ENCODE data around the gene GART. TPM values are rescaled to one million over a fixed set of nuclear protein-coding genes. Genes with fewer than 3 reads are reported as not detected.

Gene GART
- polyA plus RNA-seq, 2 donors = 10.6 to 27.1 TPM

GRCh38 chr21:33569991-33570390 is 28.1 kb upstream of the GART start:
- H3K36me3 ChIP-seq (ENCODE audit: control insufficient read depth in 2 of 2, insufficient read depth in 2 of 2, low read length in 1 of 2) = peaks cover 9 to 13% of the 10 kb centered on the region in 2 donors

GRCh38 chr21:33568448-33568847 is 26.5 kb upstream of the GART start:
- H3K36me3 ChIP-seq (ENCODE audit: control insufficient read depth in 2 of 2, insufficient read depth in 2 of 2, low read length in 1 of 2) = peaks cover 9 to 11% of the 10 kb centered on the region in 2 donors
- no peaks in the 10 kb centered on the region for H3K9me3 ChIP-seq (ENCODE audit: control insufficient read depth in 2 of 2, insufficient read depth in 1 of 2, low read depth in 1 of 2, low read length in 1 of 2)
- no peaks in the 10 kb centered on the region for H3K4me1 ChIP-seq (ENCODE audit: control insufficient read depth in 2 of 2, insufficient read depth in 2 of 2, low read length in 1 of 2)
- 81 to 84% methylated on average over 2 of the region's 2 CpGs for WGBS, 2 donors
- no peaks in the 10 kb centered on the region for H3K27me3 ChIP-seq (ENCODE audit: control insufficient read depth in 1 of 2, insufficient read depth in 2 of 2, low read length in 2 of 2)
- H3K4me3 ChIP-seq (ENCODE audit: low read depth in 1 of 2, low read length in 2 of 2) = no peak overlapping the region
- H3K27ac ChIP-seq (ENCODE audit: low read depth in 2 of 2, low read length in 1 of 2) = no peak overlapping the region

More at GRCh38 chr21:33569991-33570390, 28.1 kb upstream of the GART start:
- H3K27me3 ChIP-seq (ENCODE audit: control insufficient read depth in 1 of 2, insufficient read depth in 2 of 2, low read length in 2 of 2) = no peaks in the 10 kb centered on the region
- H3K27ac ChIP-seq (ENCODE audit: low read depth in 2 of 2, low read length in 1 of 2) = no peak overlapping the region
- no peaks in the 10 kb centered on the region for H3K4me1 ChIP-seq (ENCODE audit: control insufficient read depth in 2 of 2, insufficient read depth in 2 of 2, low read length in 1 of 2)
- no peaks in the 10 kb centered on the region for H3K9me3 ChIP-seq (ENCODE audit: control insufficient read depth in 2 of 2, insufficient read depth in 1 of 2, low read depth in 1 of 2, low read length in 1 of 2)
- WGBS, 2 donors = 88 to 94% methylated on average over 5 of the region's 5 CpGs
- no peak overlapping the region for H3K4me3 ChIP-seq (ENCODE audit: low read depth in 1 of 2, low read length in 2 of 2)

GRCh38 chr21:33567914-33568313 is 26.0 kb upstream of the GART start:
- Histone ChIP-seq H3K4me3 (ENCODE audit: low read depth in 1 of 2, low read length in 2 of 2) (no peak overlapping the region), H3K9me3 (ENCODE audit: control insufficient read depth in 2 of 2, insufficient read depth in 1 of 2, low read depth in 1 of 2, low read length in 1 of 2) (no peaks in the 10 kb centered on the region), H3K27me3 (ENCODE audit: control insufficient read depth in 1 of 2, insufficient read depth in 2 of 2, low read length in 2 of 2) (no peaks in the 10 kb centered on the region), H3K4me1 (ENCODE audit: control insufficient read depth in 2 of 2, insufficient read depth in 2 of 2, low read length in 1 of 2) (no peaks in the 10 kb centered on the region), H3K27ac (ENCODE audit: low read depth in 2 of 2, low read length in 1 of 2) (no peak overlapping the region), H3K36me3 (ENCODE audit: control insufficient read depth in 2 of 2, insufficient read depth in 2 of 2, low read length in 1 of 2) (peaks cover 9 to 11% of the 10 kb centered on the region in 2 donors)
- 80 to 85% methylated on average over 6 of the region's 6 CpGs for WGBS, 2 donors

- Histone ChIP-seq H3K9me3 (ENCODE audit: control insufficient read depth in 2 of 2, insufficient read depth in 1 of 2, low read depth in 1 of 2, low read length in 1 of 2) (no peaks in the 10 kb centered on the region), H3K27me3 (ENCODE audit: control insufficient read depth in 1 of 2, insufficient read depth in 2 of 2, low read length in 2 of 2) (no peaks in the 10 kb centered on the region), H3K27ac (ENCODE audit: low read depth in 2 of 2, low read length in 1 of 2) (no peak overlapping the region), H3K4me1 (ENCODE audit: control insufficient read depth in 2 of 2, insufficient read depth in 2 of 2, low read length in 1 of 2) (no peaks in the 10 kb centered on the region), H3K4me3 (ENCODE audit: low read depth in 1 of 2, low read length in 2 of 2) (no peak overlapping the region), H3K36me3 (ENCODE audit: control insufficient read depth in 2 of 2, insufficient read depth in 2 of 2, low read length in 1 of 2) (peaks cover 8 to 9% of the 10 kb centered on the region in 2 donors)
- WGBS, 2 donors = 94 to 96% methylated on average over 2 of the region's 2 CpGs
Measured at GRCh38 chr21:33566514-33566913, 24.6 kb upstream of the GART start.

- WGBS, 2 donors = 96 to 97% methylated on average over 2 of the region's 2 CpGs
- H3K27me3 ChIP-seq (ENCODE audit: control insufficient read depth in 1 of 2, insufficient read depth in 2 of 2, low read length in 2 of 2) = no peaks in the 10 kb centered on the region
- no peaks in the 10 kb centered on the region for H3K4me1 ChIP-seq (ENCODE audit: control insufficient read depth in 2 of 2, insufficient read depth in 2 of 2, low read length in 1 of 2)
- H3K9me3 ChIP-seq (ENCODE audit: control insufficient read depth in 2 of 2, insufficient read depth in 1 of 2, low read depth in 1 of 2, low read length in 1 of 2) = no peaks in the 10 kb centered on the region
- no peak overlapping the region for H3K4me3 ChIP-seq (ENCODE audit: low read depth in 1 of 2, low read length in 2 of 2)
- peaks cover 7 to 12% of the 10 kb centered on the region in 2 donors for H3K36me3 ChIP-seq (ENCODE audit: control insufficient read depth in 2 of 2, insufficient read depth in 2 of 2, low read length in 1 of 2)
- no peak overlapping the region for H3K27ac ChIP-seq (ENCODE audit: low read depth in 2 of 2, low read length in 1 of 2)
Measured at GRCh38 chr21:33562389-33562788, 20.5 kb upstream of the GART start.

- 76 to 83% methylated on average over 2 of the region's 2 CpGs for WGBS, 2 donors
- Histone ChIP-seq H3K4me1 (ENCODE audit: control insufficient read depth in 2 of 2, insufficient read depth in 2 of 2, low read length in 1 of 2) (no peaks in the 10 kb centered on the region), H3K27me3 (ENCODE audit: control insufficient read depth in 1 of 2, insufficient read depth in 2 of 2, low read length in 2 of 2) (no peaks in the 10 kb centered on the region), H3K4me3 (ENCODE audit: low read depth in 1 of 2, low read length in 2 of 2) (no peak overlapping the region), H3K36me3 (ENCODE audit: control insufficient read depth in 2 of 2, insufficient read depth in 2 of 2, low read length in 1 of 2) (peaks cover 9 to 13% of the 10 kb centered on the region in 2 donors), H3K9me3 (ENCODE audit: control insufficient read depth in 2 of 2, insufficient read depth in 1 of 2, low read depth in 1 of 2, low read length in 1 of 2) (no peaks in the 10 kb centered on the region), H3K27ac (ENCODE audit: low read depth in 2 of 2, low read length in 1 of 2) (no peak overlapping the region)
Measured at GRCh38 chr21:33561373-33561772, 19.5 kb upstream of the GART start.

GRCh38 chr21:33560965-33561364 is 19.0 kb upstream of the GART start:
- H3K27me3 ChIP-seq (ENCODE audit: control insufficient read depth in 1 of 2, insufficient read depth in 2 of 2, low read length in 2 of 2) = no peaks in the 10 kb centered on the region
- H3K9me3 ChIP-seq (ENCODE audit: control insufficient read depth in 2 of 2, insufficient read depth in 1 of 2, low read depth in 1 of 2, low read length in 1 of 2) = no peaks in the 10 kb centered on the region
- no peak overlapping the region for H3K4me3 ChIP-seq (ENCODE audit: low read depth in 1 of 2, low read length in 2 of 2)
- H3K27ac ChIP-seq (ENCODE audit: low read depth in 2 of 2, low read length in 1 of 2) = no peak overlapping the region
- peaks cover 9 to 13% of the 10 kb centered on the region in 2 donors for H3K36me3 ChIP-seq (ENCODE audit: control insufficient read depth in 2 of 2, insufficient read depth in 2 of 2, low read length in 1 of 2)
- H3K4me1 ChIP-seq (ENCODE audit: control insufficient read depth in 2 of 2, insufficient read depth in 2 of 2, low read length in 1 of 2) = no peaks in the 10 kb centered on the region

GRCh38 chr21:33559813-33560212 is 17.9 kb upstream of the GART start:
- no peaks in the 10 kb centered on the region for H3K4me1 ChIP-seq (ENCODE audit: control insufficient read depth in 2 of 2, insufficient read depth in 2 of 2, low read length in 1 of 2)
- H3K9me3 ChIP-seq (ENCODE audit: control insufficient read depth in 2 of 2, insufficient read depth in 1 of 2, low read depth in 1 of 2, low read length in 1 of 2) = no peaks in the 10 kb centered on the region
- H3K4me3 ChIP-seq (ENCODE audit: low read depth in 1 of 2, low read length in 2 of 2) = no peak overlapping the region
- WGBS, 2 donors = 91 to 93% methylated on average over 10 of the region's 10 CpGs
- H3K27me3 ChIP-seq (ENCODE audit: control insufficient read depth in 1 of 2, insufficient read depth in 2 of 2, low read length in 2 of 2) = no peaks in the 10 kb centered on the region
- peaks cover 9 to 13% of the 10 kb centered on the region in 2 donors for H3K36me3 ChIP-seq (ENCODE audit: control insufficient read depth in 2 of 2, insufficient read depth in 2 of 2, low read length in 1 of 2)
- H3K27ac ChIP-seq (ENCODE audit: low read depth in 2 of 2, low read length in 1 of 2) = no peak overlapping the region

- H3K4me3 ChIP-seq (ENCODE audit: low read depth in 1 of 2, low read length in 2 of 2) = no peak overlapping the region
- no peaks in the 10 kb centered on the region for H3K27me3 ChIP-seq (ENCODE audit: control insufficient read depth in 1 of 2, insufficient read depth in 2 of 2, low read length in 2 of 2)
- no peaks in the 10 kb centered on the region for H3K9me3 ChIP-seq (ENCODE audit: control insufficient read depth in 2 of 2, insufficient read depth in 1 of 2, low read depth in 1 of 2, low read length in 1 of 2)
- WGBS, 2 donors = 73 to 80% methylated on average over 4 of the region's 4 CpGs
- H3K4me1 ChIP-seq (ENCODE audit: control insufficient read depth in 2 of 2, insufficient read depth in 2 of 2, low read length in 1 of 2) = no peaks in the 10 kb centered on the region
- H3K36me3 ChIP-seq (ENCODE audit: control insufficient read depth in 2 of 2, insufficient read depth in 2 of 2, low read length in 1 of 2) = peaks cover 15 to 20% of the 10 kb centered on the region in 2 donors
- no peak overlapping the region for H3K27ac ChIP-seq (ENCODE audit: low read depth in 2 of 2, low read length in 1 of 2)
Measured at GRCh38 chr21:33558777-33559421, 17.0 kb upstream of the GART start.

- Histone ChIP-seq H3K36me3 (ENCODE audit: control insufficient read depth in 2 of 2, insufficient read depth in 2 of 2, low read length in 1 of 2) (peaks cover 20 to 26% of the 10 kb centered on the region in 2 donors), H3K27me3 (ENCODE audit: control insufficient read depth in 1 of 2, insufficient read depth in 2 of 2, low read length in 2 of 2) (no peaks in the 10 kb centered on the region), H3K4me3 (ENCODE audit: low read depth in 1 of 2, low read length in 2 of 2) (no peak overlapping the region), H3K4me1 (ENCODE audit: control insufficient read depth in 2 of 2, insufficient read depth in 2 of 2, low read length in 1 of 2) (peaks cover 0 to 2% of the 10 kb centered on the region in 2 donors), H3K27ac (ENCODE audit: low read depth in 2 of 2, low read length in 1 of 2) (no peak overlapping the region), H3K9me3 (ENCODE audit: control insufficient read depth in 2 of 2, insufficient read depth in 1 of 2, low read depth in 1 of 2, low read length in 1 of 2) (no peaks in the 10 kb centered on the region)
- WGBS, 2 donors = 96% methylated on average over 19 of the region's 19 CpGs
Measured at GRCh38 chr21:33557447-33557846, 15.5 kb upstream of the GART start.
